RKO (cell line): Measurements from ENCODE around the gene GTF3C1.
"Not testable (repeated sequence)": the region's sequence is repeated elsewhere in the genome, so short reads cannot be mapped to it uniquely, and the experiment has no call there.

Experiments
- DNase-seq: peaks from one replicate; pipeline ENCODE4 v3.0.0-alpha.2; 2016; ENCODE audit warnings: low spot score

The GTF3C1 gene

GRCh38 chr16:27549746-27550581 lies at the start of gene GTF3C1, which contains the start of gene KATNIP:
GTF3C1 (minus strand) TSS chr16:27549913; CDS start chr16:27549890, 23 bp downstream.
KATNIP (plus strand) TSS chr16:27550144; CDS start chr16:27550171, 27 bp downstream.
- DNase-seq = peak; percentile 99

- no peak for DNase-seq
These were observed 49.3 kb upstream of the GTF3C1 start for GRCh38 chr16:27598931-27599565.

GRCh38 chr16:27598220-27598619 lies 48.5 kb upstream of the GTF3C1 start:
- DNase-seq = no peak

DNA sequence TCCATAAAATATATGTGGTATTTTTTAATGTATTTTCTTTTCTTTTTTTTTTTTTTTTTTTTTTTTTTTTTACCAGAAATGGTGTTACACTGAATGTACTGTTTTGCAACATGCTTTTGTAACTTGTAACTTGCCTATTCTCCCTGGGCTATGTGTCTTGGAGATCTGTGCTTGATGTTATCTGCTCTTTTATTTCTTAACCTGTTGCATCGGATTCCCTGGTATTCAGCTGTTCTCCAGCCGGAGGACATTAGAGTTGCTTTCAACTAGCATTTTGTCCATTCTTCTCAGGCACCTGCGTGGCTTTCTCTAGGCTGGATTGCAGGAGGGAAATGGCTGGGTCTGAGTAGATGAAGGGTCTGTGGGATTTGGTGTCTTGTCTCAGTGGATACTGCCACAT lies 47.6 kb upstream of the GTF3C1 start:
- DNase-seq = no peak

DNA sequence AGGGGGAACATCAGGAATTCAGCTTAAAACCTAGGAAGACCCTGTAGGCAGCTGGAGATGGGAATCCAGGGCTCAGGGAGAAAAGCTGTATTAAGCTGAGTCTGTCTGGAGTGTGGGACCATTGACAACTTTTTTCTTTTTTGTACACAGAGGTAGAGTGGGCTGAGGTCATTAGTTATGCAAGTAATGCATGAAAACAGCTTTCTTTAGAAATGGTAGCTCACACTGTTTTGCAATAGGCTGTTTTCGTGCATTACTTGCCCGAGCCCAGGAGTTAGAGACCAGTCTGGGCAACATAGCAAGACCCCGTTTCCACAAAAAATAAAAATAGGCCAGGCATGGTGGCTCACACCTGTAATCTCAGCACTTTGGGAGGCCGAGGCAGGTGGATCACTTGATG lies 46.7 kb upstream of the GTF3C1 start:
- no peak for DNase-seq

DNA sequence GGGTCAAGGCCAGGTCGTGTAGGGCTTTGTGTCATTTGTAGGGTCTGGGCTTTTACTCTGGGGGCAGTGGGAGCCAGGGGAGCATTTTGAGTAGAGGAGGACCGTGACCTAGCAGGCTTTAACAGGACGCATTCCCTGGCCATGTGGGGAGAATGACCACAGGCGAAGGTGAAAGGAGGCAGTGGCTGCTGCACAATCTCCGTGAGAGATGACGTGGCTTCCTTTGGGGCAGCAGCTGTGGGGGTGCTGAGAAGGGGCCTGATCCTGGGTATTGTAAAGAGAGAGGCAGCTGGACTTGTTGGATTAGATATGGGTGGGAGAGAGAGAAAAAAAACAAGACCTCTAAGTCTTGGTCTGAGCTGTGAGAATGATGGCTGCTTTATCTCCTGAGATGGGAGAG lies 46.3 kb upstream of the GTF3C1 start:
- no peak for DNase-seq

GRCh38 chr16:27595475-27595874 lies 45.8 kb upstream of the GTF3C1 start:
- no peak for DNase-seq

DNA sequence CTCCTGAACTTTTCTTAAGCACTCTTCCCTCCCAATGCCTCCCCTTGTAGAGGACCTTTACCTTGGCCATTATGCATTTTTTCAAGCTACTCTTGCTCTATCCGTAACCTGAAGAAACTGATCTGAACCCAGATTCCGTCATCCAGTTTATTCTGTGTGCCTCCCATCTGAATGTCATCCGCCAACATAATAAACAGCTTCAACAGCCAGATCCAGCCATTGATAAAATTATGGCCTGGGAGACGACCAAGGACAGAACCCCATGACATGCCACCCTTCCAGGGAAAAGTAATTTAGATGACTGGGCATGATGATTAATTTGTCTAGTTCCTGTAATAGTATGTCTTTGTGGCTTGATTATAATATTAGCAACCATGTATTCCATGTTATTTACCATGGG lies 42.1 kb upstream of the GTF3C1 start:
- DNase-seq = no peak

DNA sequence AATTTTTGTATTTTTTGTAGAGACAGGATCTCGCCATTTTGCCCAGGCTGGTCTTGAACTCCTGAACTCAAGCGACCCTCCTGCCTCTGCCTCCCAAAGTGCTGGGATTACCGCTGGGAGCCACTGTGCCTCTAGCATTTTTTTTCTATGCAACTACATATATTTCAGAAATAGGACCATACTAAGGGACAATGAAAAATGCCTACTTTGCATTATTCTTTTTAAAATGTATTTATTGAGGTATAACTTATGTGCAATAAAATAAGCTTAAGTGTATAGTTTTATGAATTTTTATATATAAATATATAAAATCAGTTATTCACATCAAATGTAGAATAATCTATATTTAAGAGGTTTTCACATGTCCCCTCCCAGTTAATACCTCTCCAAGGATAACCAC lies 38.3 kb upstream of the GTF3C1 start:
- no peak for DNase-seq

DNA sequence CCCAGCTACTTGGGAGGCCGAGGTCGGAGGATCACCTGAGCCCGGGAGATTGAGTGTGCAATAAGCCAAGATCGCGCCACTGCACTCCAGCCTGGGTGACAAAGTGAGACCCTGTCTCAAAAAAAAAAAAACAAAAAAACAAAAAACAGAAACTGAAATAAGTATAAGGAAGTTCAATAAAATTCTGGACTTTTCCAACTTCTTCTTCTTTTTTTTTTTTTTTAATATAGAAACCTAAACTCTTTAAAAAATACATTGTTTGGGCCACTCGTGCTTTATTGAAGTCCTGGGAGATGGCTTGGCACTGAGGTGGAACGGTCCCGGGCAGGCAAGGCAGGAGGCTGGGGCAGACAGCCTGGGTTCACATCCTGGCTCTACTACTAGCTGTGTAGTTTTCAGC lies 37.0 kb upstream of the GTF3C1 start:
- no peak for DNase-seq

DNA sequence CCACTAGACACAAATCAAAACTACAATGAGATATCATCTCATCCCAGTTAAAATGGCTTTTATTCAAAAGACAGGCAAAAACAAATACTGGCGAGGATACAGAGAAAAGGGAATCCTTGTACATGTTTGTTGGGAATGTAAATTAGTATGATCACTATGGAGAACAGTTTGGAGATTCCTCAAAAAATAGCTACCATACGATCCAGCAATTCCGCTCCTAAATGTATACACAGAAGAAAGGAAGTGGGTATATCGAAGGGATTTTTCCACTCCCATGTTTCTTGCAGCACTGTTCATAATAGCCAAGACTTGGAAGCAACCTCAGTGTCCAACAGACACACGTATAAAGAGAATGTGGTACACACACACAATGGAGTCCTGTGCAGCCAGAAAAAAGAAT lies 35.5 kb upstream of the GTF3C1 start:
- DNase-seq = no peak

- no peak for DNase-seq
These were observed 33.9 kb upstream of the GTF3C1 start for GRCh38 chr16:27583634-27584033.

DNA sequence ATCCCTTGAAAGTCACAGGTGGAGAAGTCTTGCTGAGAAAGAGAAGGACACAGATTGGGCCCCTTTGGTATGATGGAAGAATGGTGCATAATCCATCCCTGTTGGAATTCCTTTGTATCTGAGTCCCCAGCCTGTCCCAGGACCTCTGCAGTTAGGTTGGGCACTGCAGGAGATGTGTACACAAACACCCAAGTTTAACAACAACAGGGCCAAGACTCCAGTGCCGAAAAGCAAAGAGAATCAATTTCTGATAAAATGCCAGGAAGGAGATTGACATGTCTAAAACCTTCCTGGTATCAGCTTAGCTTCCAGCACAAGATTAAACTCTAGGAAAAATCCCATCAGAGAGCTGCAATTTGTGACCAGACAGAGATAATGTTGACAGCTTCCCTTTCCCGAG lies 33.2 kb upstream of the GTF3C1 start:
- no peak for DNase-seq

DNA sequence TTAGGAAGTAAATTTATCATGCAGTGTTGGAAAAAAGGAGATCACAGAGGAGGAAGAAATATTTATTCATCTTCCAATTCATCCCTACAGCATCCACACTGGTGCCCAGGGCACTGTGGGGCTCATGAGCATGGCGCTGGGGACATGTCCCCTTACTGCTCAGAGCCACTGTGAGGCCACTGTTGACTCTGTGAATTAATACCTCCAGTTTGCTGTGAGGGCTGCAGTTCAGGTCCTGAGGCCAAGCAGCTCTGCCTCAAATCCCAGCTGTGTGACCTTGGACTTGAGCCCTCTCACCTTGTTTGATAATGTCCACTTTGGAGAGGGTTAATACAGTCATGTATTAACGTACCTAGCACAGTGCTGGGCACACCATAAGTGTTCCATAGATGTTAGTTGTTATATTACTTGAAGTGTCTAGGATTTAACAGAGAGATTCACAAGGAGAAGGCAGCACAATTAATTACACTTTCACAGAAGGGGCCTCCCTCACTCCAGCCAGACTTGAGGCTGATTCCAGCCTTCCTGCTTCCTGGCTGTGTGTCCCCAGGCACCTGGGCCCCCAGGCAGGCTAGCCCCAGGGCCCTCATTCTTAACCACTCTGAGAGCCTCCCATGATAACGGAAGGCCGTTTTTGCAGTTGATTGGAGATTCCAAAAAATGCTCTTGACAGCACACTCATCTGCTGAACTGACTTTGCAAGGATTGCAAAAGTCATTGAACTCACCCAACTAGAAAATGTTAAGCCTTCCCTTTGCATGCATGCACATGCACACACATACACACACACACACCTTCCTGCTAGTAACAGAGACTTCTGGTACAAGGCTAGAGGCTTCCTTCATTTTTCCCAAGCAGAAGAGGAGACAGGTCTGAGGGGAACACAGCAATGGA lies 29.6 kb upstream of the GTF3C1 start:
- DNase-seq = no peak

GRCh38 chr16:27576729-27577128 lies 27.0 kb upstream of the GTF3C1 start:
- DNase-seq = no peak

- DNase-seq = no peak
These were observed 23.0 kb upstream of the GTF3C1 start for GRCh38 chr16:27572711-27573110.

- DNase-seq = no peak
These were observed 22.0 kb upstream of the GTF3C1 start for GRCh38 chr16:27571433-27572326.

DNA sequence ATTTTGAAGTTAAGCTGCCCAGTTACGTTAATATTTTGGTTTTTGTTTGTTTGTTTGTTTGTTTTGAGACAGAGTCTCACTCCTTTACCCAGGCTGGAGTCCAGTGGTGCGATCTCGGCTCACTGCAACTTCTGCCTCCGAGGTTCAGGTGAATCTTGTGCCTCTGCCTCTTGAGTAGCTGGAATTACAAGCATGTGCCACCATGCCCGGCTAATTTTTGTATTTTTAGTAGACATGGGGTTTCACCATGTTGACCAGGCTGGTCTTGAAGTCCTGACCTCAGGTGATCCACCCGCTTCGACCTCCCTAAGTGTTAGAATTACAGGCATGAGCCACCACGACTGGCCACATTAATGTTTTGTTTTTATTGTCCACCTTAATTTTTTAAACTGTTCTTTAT lies 21.3 kb upstream of the GTF3C1 start:
- not testable (repeated sequence) for DNase-seq

DNA sequence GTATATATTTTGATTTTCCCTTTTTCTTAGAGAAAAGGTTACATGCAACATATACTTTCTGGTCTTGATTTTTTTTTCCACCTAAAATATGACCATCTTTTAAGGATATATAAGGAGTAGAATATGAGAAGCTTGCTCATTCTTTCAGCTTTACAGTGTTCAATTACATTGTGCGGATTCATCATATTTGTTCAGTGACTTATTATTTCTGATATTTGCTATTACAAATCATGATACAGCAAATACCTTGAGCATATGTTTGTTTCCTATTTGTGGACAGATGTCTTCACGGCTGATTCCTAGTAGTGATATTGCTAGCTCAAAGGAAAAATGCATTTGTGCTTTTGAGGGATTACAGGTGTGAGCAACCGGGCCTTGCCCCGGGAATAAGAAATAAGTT lies 18.4 kb upstream of the GTF3C1 start:
- no peak for DNase-seq

DNA sequence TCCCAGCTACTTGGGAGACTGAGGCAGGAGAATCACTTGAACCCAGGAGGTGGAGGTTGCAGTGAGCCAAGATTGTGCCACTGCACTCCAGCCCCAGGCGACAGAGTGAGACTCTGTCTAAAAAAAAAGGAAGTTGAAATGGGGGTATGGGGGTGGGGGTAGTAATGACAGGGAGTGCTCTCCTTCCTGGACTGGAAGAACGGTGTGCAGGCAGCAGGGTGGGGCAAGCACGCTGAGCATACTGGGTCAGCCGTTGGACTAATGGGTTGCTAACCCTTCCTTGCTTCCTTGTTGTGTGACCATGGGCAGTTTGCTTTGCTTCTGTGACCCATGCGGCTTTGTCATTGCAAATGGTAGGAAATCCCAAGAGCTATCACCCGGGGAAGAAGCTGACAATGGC lies 16.7 kb upstream of the GTF3C1 start:
- no peak for DNase-seq

DNA sequence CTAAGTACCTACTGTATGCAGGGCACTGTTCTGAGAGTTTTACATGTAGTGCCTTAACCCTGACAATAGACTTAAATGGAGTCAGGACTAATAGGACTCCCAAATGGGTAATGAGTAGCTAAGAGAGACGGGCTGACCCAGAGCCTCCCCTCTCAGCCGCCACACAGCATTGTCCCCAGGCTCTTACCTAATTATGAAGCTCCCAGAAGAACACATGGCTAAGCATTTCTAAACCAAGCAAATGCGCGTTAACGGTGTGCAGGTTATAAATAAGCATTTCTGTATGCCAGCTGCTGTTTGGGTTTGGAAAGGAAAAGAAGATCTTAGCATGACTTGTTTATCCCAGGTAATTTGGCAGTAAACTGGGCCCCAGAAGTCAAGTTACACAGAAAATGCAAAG lies 14.5 kb upstream of the GTF3C1 start:
- DNase-seq = no peak

GRCh38 chr16:27561216-27561615 lies 11.5 kb upstream of the GTF3C1 start:
- DNase-seq = no peak
